K562 (cell line): Measurements from ENCODE around the gene ORAI3. TPM values are rescaled to one million over a fixed set of nuclear protein-coding genes. Genes with fewer than 3 reads are reported as not detected.

Experiments used
- BCOR ChIP-seq: fragments of 450-650 bp; IDR thresholded peaks from 2 replicates; pipeline ENCODE4 v1.6.1; 2016
- EHMT2 ChIP-seq: fragments of 450-650 bp; IDR thresholded peaks from 2 replicates; pipeline ENCODE4 v1.6.1; 2018; ENCODE audit warnings: antibody characterized with exemption
- ELK1 ChIP-seq: sonication (generic); formaldehyde crosslinking; IDR thresholded peaks from 2 replicates; pipeline ENCODE4 v1.8.1; 2022; ENCODE audit warnings: missing genetic modification reagents
- MCM3 ChIP-seq: fragments of 450-650 bp; IDR thresholded peaks from 2 replicates; pipeline ENCODE4 v1.6.1; 2016
- MGA ChIP-seq: fragments of 450-650 bp; IDR thresholded peaks from 2 replicates; pipeline ENCODE4 v1.6.1; 2016; ENCODE audit warnings: mild to moderate bottlenecking, moderate library complexity
- NBN ChIP-seq: fragments of 450-650 bp; IDR thresholded peaks from 2 replicates; pipeline ENCODE4 v1.6.1; 2016; ENCODE audit warnings: low read depth, mild to moderate bottlenecking
- NELFE ChIP-seq: IDR thresholded peaks from 2 replicates; pipeline ENCODE4 v1.6.1; 2011; ENCODE audit warnings: mild to moderate bottlenecking; ENCODE audit not compliant: insufficient read depth, insufficient read length
- TCF7 ChIP-seq: sonication (generic); IDR thresholded peaks from 2 replicates; pipeline ENCODE4 v1.6.1; 2016; ENCODE audit warnings: antibody characterized with exemption, borderline replicate concordance
- TCFL5 ChIP-seq: fragments of 250-450 bp; sonication (Bioruptor Pico); conservative IDR thresholded peaks from 2 replicates; pipeline ENCODE4 v1.6.1; 2021; ENCODE audit warnings: mild to moderate bottlenecking, moderate library complexity, matching md5 sums
- TEAD2 ChIP-seq: fragments of 450-650 bp; IDR thresholded peaks from 2 replicates; pipeline ENCODE4 v1.6.1; 2016; ENCODE audit warnings: missing genetic modification characterization, control low read depth, missing compliant biosample characterization
- TFE3 ChIP-seq: fragments of 450-650 bp; formaldehyde crosslinking; IDR thresholded peaks from 2 replicates; pipeline ENCODE4 v1.4.0; 2020; ENCODE audit warnings: mild to moderate bottlenecking, mixed read lengths
- ZNF507 ChIP-seq: conservative IDR thresholded peaks from 2 replicates; pipeline ENCODE4 v1.6.1; 2017; ENCODE audit warnings: missing genetic modification characterization, missing compliant biosample characterization
- polyA plus RNA-seq, 8 experiments: library from polyadenylated mRNA; depleted of rRNA in 4 of 8; stranded (reverse) in 5 of 8; unstranded in 3 of 8; fragments of >200 nt; fragmentation: Nextera tagmentation in 2 of 8; fragmentation: Illumina TruSeq in 1 of 8; extraction: Ambion mirVana in 2 of 8; extraction: Trizol in 1 of 8; gene quantifications; 2 replicates each; pipeline versions ENCODE4 v1.2.1 to v1.2.3, GENCODE V29; 2011 to 2014; ENCODE audit warnings: inconsistent platforms in 1 of 8, missing spikeins in 1 of 8
- total RNA-seq, 7 experiments: library from RNA; depleted of rRNA in 6 of 7; stranded (reverse); fragments of >200 nt in 6 of 7; fragmentation: Illumina TruSeq in 2 of 7; extraction: Trizol in 2 of 7; gene quantifications; 2 replicates each; pipeline versions ENCODE4 v1.2.1 to v1.2.3, GENCODE V29; 2011 to 2021; ENCODE audit warnings: low replicate concordance in 1 of 7

Gene ORAI3
- total and polyA plus RNA-seq, 9 of the 15 experiments (the other 6 are each of a cell fraction or from before 2014, with no cell fraction given), result 4.9 to 23.3 (median 14.1) TPM

DNA sequence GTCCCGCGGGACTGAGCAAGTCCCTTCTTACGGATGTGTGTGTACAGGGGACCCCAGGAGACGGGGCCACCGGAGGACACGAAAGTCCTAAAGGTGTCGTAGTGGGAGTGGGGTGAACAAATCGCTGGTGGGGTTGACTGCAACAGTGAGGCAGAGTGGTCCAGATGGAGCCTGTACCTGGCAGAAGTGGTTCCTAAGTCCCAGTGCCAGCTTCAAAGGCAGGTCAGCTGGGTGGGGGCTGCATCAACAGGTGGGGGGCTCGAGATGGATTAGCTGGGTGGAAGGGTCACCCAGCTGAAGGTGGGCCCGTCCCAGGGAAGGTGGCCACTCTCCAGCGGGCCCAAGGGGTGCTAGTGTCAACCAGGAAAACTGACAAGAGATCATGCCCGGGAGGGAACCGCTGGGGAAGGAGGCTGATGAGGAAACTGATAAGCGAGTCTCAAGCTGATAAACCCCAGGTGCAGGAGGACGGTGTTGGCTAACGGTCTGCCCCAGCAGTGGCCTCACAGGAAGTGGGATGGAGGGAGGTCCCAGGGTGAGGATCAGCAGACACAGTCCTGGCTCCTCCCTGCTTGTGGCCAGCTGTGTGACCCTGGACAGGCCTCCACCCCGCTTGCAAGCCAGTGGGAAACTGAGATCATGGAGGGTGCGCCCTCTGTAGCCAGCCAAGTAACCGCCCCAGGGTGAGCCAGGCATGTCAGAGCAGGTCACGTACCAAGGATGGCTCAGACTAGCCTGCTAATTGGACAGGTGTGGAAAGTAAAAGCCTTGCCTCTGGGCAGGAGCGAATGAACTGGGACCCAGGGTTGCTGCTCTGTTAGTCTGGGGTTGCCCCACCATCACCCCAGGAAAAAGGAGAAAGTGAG is 1.0 kb downstream of the ORAI3 start (continued):
- TF ChIP-seq MGA (no peak), NBN (no peak; the same call in 1 of the 2 replicates), BCOR (peak; percentile 44), TCF7 (no peak), ELK1 (CRISPR knock-in tag) (no peak), MCM3 (no peak), NELFE (no peak), EHMT2 (no peak), TCFL5 (CRISPR knock-in tag) (no peak), ZNF507 (no peak), TEAD2 (no peak), TFE3 (CRISPR knock-in tag) (no peak)
